Right atrium auricular region (tissue), 2 donors: Measurements from ENCODE around the gene CCDC38. TPM values are rescaled to one million over a fixed set of nuclear protein-coding genes. Genes with fewer than 3 reads are reported as not detected.
A peak's percentile ranks its signal among the peaks of the same experiment; 100 is the strongest.
"Not testable (repeated sequence)": the region's sequence is repeated elsewhere in the genome, so short reads cannot be mapped to it uniquely, and the experiment has no call there.

Source experiments
- DNase-seq: peaks from one replicate; pipeline ENCODE4 v3.0.0-alpha.2; 2019; ENCODE audit warnings: low spot score
- H3K27ac ChIP-seq, 2 donors: fragments of 200-600 bp; sonication (generic); 1 replicate in 1 of 2; 2 replicates in 1 of 2; pipeline ENCODE4 v1.5.1; 2016 to 2019
- H3K27me3 ChIP-seq, 2 donors: fragments of 200-600 bp; sonication (generic); one replicate each; pipeline versions ENCODE4 v1.5.1 to v1.6.0; 2017 to 2019
- H3K36me3 ChIP-seq: fragments of 200-600 bp; sonication (generic); one replicate; pipeline ENCODE4 v1.5.1; 2016
- H3K4me1 ChIP-seq, 2 donors: fragments of 200-600 bp; sonication (generic); one replicate each; pipeline versions ENCODE4 v1.5.1 to v1.6.0; 2017 to 2019
- H3K4me3 ChIP-seq, 2 donors: fragments of 200-600 bp; sonication (generic); 1 replicate in 1 of 2; 2 replicates in 1 of 2; pipeline ENCODE4 v1.5.1; 2017 to 2019; ENCODE audit warnings: mild to moderate bottlenecking in 1 of 2, moderate library complexity in 1 of 2
- H3K9me3 ChIP-seq, 2 donors: fragments of 200-600 bp; sonication (generic); one replicate each; pipeline ENCODE4 v1.5.1; 2019
- total RNA-seq, 2 donors: library from RNA; depleted of rRNA; stranded (reverse); fragments of >200 nt; gene quantifications; one replicate each; pipeline ENCODE4 v1.1.0, GENCODE V29; 2016
- TF ChIP-seq, protein P1 (sequence below), 2 donors: fragments of 200-600 bp; sonication (generic); IDR thresholded peaks; one replicate each; pipeline ENCODE4 v1.5.1; 2019; ENCODE audit warnings: antibody characterized with exemption in 2 of 2

Gene CCDC38
- total RNA-seq, 2 donors from 2014 or later, result not detected

DNA sequence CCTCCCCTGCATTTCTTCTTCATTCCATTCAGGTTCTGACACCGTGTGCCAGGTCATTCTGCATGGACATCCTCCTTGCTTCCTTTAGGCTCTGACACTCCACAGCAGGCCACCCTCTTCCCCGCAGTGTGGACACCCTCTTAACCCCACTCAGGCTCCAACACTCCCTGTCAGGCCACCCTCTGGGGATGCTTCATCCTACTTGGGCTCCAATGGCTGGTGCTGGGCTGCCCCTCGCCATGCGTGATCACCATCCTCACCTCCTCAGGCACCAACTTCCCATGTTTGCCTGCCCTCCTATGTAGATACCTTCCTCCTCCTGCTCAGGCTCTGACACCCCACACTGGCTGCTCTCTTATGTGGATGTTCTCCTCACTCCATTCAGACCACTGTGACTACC, 90.3 kb downstream of the CCDC38 start:
- Histone ChIP-seq H3K4me1 (no peaks in the 10 kb centered on the region), H3K9me3 (no peaks in the 10 kb centered on the region), H3K36me3 (no peaks in the 10 kb centered on the region), H3K27me3 (no peaks in the 10 kb centered on the region), H3K4me3 (no peak overlapping the region), H3K27ac (no peak overlapping the region)
- TF ChIP-seq, protein P1, sequence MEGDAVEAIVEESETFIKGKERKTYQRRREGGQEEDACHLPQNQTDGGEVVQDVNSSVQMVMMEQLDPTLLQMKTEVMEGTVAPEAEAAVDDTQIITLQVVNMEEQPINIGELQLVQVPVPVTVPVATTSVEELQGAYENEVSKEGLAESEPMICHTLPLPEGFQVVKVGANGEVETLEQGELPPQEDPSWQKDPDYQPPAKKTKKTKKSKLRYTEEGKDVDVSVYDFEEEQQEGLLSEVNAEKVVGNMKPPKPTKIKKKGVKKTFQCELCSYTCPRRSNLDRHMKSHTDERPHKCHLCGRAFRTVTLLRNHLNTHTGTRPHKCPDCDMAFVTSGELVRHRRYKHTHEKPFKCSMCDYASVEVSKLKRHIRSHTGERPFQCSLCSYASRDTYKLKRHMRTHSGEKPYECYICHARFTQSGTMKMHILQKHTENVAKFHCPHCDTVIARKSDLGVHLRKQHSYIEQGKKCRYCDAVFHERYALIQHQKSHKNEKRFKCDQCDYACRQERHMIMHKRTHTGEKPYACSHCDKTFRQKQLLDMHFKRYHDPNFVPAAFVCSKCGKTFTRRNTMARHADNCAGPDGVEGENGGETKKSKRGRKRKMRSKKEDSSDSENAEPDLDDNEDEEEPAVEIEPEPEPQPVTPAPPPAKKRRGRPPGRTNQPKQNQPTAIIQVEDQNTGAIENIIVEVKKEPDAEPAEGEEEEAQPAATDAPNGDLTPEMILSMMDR (IDR thresholded peaks at IDR 0.05), result no peak
- DNase-seq, result no peak

DNA sequence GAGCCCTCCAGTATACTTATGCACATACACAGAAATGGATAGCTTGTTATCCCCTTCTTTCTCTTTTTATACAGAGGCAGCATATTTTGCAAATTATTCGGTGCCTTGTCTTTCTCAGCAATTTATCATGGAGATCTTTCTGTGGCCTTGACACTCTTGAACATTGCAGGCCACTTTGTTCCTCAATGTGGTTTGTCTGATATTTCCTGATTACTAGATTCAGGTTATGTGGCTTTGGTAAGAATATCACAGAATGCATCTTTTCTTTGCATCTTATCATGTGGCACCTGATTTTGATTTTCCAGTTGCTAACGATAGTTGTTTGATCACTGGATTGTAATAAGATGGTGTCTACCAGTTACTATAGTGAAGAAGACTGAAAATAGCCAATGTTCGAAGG, 90.8 kb downstream of the CCDC38 start:
- H3K27ac ChIP-seq, result no peak overlapping the region

DNA sequence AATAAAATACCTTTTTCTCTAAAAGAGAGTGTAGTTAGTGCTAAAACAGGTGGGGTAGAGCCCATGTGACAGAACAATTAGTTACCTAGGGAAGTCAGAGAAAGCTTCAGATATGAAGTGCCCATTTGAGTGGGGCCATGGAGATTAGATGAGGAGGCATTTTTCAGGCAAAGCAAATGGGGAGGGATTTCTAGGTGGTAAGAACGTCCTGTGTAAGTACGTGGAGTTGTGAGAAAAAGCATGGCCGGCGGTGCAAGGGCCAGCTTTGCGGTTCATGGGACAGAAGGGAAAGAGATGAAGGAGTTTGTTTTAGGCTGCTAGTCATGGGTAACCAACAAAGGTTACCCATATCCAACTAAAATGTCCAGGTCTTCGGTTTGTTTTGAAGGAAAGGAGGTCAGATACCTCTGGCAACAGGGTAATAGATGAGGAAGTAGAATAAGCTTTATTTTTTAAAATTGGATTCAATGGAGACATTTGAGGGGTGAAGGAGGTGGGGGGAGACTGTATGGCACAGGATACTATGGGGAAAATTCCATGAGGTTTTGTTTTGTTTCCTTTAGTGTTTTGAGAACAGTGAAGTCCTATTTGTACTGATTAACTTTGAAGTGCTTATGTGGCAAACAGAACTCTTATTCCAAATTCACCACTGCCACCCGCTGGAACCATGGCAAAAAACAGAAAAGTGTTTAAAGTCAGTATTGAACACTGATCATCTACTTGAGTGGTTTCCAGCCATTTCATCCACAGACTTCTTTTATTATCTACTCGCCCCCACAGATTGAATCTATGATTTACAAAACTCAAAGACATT, 93.6 kb downstream of the CCDC38 start:
- no peak for DNase-seq
- no peak overlapping the region for H3K4me3 ChIP-seq
- H3K36me3 ChIP-seq, result no peaks in the 10 kb centered on the region
- H3K27ac ChIP-seq, result no peak overlapping the region
- H3K4me1 ChIP-seq, result no peaks in the 10 kb centered on the region
- TF ChIP-seq, protein P1 (IDR thresholded peaks at IDR 0.05), result peak in 1 of 2 donors; percentile 28
- H3K27me3 ChIP-seq, result no peaks in the 10 kb centered on the region
- H3K9me3 ChIP-seq, result no peaks in the 10 kb centered on the region

More for the DNA sequence above, 90.8 kb downstream of the CCDC38 start:
- no peaks in the 10 kb centered on the region for H3K4me1 ChIP-seq
- H3K9me3 ChIP-seq, result no peaks in the 10 kb centered on the region
- H3K4me3 ChIP-seq, result no peak overlapping the region
- H3K36me3 ChIP-seq, result no peaks in the 10 kb centered on the region
- DNase-seq, result no peak
- H3K27me3 ChIP-seq, result no peaks in the 10 kb centered on the region
- TF ChIP-seq, protein P1 (IDR thresholded peaks at IDR 0.05), result no peak

DNA sequence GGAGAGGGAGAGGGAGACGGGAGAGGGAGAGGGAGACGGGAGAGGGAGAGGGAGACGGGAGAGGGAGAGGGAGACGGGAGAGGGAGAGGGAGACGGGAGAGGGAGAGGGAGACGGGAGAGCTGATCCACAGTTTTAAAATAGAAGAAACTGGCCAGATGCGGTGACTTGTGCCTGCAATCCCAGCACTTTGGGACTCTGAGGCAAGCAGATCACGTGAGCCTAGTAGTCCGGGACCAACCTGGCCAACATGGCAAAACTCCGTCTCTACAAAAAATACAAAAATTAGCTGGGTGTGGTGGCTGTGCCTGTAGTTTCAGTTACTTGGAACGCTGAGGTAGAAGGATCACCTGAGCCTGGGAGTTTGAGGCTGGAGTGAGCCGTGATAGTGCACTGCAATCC, 100.0 kb downstream of the CCDC38 start:
- not testable (repeated sequence) for H3K27ac ChIP-seq, H3K4me3 ChIP-seq, H3K4me1 ChIP-seq, H3K27me3 ChIP-seq, H3K9me3 ChIP-seq, DNase-seq, H3K36me3 ChIP-seq

DNA sequence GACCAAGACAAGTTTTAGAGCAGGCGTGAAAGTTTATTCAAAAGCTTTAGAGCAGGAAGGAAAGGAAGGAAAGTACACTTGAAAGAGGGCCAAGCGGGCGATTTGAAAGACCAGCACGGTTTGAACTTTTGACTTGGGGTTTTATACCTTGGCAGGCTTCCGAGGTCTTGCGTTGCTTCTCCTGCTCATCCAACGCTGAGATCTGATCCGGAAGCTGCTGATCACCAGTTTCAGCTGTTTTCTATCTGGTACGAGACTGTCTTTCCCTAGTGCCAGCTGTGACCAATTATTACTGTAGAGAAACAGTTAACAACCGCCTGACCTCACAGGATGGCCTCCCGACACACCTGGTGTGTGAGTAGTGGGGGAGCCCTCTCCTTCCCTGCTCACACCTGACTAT, 104.3 kb downstream of the CCDC38 start:
- H3K4me3 ChIP-seq, result no peak overlapping the region
- no peaks in the 10 kb centered on the region for H3K36me3 ChIP-seq
- no peak for DNase-seq
- H3K27me3 ChIP-seq, result no peaks in the 10 kb centered on the region
- TF ChIP-seq, protein P1 (IDR thresholded peaks at IDR 0.05), result no peak
- no peak overlapping the region for H3K27ac ChIP-seq
- no peaks in the 10 kb centered on the region for H3K4me1 ChIP-seq
- H3K9me3 ChIP-seq, result no peaks in the 10 kb centered on the region

DNA sequence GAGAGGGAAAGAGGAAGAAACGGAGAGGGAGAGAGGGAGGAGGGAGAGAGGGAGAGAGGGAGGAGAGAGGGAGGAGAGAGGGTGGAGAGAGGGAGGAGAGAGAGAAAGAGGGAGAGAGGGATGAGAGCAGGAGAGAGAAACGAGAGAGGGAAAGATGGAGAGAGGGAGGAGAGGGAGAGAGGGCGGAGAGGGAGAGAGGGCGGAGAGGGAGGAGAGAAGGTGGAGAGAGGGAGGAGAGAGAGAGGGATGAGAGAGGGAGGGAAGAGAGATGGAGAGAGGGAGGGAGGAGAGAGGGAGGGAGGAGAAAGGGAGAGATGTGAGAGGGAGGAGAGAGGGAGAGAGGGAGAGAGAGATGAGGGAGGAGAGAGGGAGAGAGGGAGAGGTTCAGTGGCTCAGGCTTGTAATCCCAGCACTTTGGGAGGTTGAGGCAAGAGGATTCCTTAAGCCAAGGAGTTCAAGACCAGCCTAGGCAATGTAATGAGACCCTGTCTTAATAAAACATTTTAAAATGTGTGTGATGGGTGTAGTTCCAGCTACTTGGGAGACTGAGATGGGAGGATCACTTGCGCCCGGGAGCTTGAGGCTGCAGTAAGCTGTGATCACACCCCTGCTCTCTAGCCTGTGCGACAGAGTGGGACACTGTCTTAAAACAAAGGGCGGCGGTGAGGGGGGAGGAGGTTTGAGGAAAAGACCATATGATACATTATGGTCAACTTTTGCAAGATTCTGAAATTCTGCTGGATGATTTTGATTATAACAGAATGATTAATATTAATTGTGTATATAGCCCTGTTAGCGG, 105.0 kb downstream of the CCDC38 start:
- no peaks in the 10 kb centered on the region for H3K4me1 ChIP-seq
- TF ChIP-seq, protein P1 (IDR thresholded peaks at IDR 0.05), result no peak
- no peaks in the 10 kb centered on the region for H3K27me3 ChIP-seq
- DNase-seq, result no peak
- H3K4me3 ChIP-seq, result no peak overlapping the region
- no peaks in the 10 kb centered on the region for H3K36me3 ChIP-seq
- H3K27ac ChIP-seq, result no peak overlapping the region
- no peaks in the 10 kb centered on the region for H3K9me3 ChIP-seq
